ENCODE results near the gene RASA1. TPM values are rescaled to one million over a fixed set of nuclear protein-coding genes. Genes with fewer than 3 reads are reported as not detected.
A peak's percentile ranks its signal among the peaks of the same experiment; 100 is the strongest.

Gene RASA1
- total and polyA plus RNA-seq, 9 of the 15 experiments (the other 6 are each of a cell fraction or from before 2014, with no cell fraction given) = 3.2 to 17.3 (median 9.2) TPM

DNA sequence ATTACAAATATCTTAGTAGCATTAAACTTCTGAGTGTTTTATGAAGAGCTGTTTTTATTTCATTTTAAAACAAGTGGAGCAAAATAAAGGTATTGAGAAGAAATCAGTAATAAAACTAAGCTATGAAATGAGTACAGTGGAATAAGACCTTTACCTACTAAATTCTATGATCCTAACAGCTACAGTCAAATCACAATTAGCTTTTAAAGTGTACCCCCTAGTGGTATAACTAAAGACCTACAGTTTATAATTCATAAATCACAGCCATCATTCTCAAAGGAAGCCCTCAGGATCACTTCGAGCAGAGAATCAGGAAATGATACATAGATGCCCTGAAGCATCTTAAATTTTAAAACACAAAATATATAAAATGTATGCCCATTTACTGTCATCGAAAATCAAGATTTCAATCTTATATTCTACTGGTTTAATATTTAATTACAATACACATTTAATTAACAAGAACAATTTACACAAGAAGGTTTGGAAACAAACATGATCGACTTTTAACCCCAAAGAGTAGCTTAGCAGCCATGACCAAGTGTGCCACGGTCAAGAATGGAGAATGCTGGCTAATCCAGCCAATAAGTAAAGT is 132.7 kb downstream of the RASA1 start (continued):
- TF ChIP-seq ZNF354B (CRISPR knock-in tag; IDR thresholded peaks at IDR 0.05) (no peak), LCOR (CRISPR knock-in tag; IDR thresholded peaks at IDR 0.05) (no peak), CBFA2T2 (conservative IDR thresholded peaks at IDR 0.05) (no peak), NFRKB (IDR thresholded peaks at IDR 0.05; ENCODE audit: low read depth) (no peak), ZNF274 (IDR thresholded peaks at IDR 0.05; ENCODE audit: borderline replicate concordance, low read depth, low read length) (no peak), CHD2 (IDR thresholded peaks at IDR 0.05; ENCODE audit: low read depth, low read length) (no peak)
- TF ChIP-seq, protein P1, sequence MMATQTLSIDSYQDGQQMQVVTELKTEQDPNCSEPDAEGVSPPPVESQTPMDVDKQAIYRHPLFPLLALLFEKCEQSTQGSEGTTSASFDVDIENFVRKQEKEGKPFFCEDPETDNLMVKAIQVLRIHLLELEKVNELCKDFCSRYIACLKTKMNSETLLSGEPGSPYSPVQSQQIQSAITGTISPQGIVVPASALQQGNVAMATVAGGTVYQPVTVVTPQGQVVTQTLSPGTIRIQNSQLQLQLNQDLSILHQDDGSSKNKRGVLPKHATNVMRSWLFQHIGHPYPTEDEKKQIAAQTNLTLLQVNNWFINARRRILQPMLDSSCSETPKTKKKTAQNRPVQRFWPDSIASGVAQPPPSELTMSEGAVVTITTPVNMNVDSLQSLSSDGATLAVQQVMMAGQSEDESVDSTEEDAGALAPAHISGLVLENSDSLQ (IDR thresholded peaks at IDR 0.05) = peak; percentile 60
- TF ChIP-seq, protein P2, sequence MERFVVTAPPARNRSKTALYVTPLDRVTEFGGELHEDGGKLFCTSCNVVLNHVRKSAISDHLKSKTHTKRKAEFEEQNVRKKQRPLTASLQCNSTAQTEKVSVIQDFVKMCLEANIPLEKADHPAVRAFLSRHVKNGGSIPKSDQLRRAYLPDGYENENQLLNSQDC (CRISPR knock-in tag; IDR thresholded peaks at IDR 0.05) = no peak
- TF ChIP-seq, protein P3, sequence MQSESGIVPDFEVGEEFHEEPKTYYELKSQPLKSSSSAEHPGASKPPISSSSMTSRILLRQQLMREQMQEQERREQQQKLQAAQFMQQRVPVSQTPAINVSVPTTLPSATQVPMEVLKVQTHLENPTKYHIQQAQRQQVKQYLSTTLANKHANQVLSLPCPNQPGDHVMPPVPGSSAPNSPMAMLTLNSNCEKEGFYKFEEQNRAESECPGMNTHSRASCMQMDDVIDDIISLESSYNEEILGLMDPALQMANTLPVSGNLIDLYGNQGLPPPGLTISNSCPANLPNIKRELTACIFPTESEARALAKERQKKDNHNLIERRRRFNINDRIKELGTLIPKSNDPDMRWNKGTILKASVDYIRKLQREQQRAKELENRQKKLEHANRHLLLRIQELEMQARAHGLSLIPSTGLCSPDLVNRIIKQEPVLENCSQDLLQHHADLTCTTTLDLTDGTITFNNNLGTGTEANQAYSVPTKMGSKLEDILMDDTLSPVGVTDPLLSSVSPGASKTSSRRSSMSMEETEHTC (IDR thresholded peaks at IDR 0.05) = no peak
- TF ChIP-seq, protein P4, sequence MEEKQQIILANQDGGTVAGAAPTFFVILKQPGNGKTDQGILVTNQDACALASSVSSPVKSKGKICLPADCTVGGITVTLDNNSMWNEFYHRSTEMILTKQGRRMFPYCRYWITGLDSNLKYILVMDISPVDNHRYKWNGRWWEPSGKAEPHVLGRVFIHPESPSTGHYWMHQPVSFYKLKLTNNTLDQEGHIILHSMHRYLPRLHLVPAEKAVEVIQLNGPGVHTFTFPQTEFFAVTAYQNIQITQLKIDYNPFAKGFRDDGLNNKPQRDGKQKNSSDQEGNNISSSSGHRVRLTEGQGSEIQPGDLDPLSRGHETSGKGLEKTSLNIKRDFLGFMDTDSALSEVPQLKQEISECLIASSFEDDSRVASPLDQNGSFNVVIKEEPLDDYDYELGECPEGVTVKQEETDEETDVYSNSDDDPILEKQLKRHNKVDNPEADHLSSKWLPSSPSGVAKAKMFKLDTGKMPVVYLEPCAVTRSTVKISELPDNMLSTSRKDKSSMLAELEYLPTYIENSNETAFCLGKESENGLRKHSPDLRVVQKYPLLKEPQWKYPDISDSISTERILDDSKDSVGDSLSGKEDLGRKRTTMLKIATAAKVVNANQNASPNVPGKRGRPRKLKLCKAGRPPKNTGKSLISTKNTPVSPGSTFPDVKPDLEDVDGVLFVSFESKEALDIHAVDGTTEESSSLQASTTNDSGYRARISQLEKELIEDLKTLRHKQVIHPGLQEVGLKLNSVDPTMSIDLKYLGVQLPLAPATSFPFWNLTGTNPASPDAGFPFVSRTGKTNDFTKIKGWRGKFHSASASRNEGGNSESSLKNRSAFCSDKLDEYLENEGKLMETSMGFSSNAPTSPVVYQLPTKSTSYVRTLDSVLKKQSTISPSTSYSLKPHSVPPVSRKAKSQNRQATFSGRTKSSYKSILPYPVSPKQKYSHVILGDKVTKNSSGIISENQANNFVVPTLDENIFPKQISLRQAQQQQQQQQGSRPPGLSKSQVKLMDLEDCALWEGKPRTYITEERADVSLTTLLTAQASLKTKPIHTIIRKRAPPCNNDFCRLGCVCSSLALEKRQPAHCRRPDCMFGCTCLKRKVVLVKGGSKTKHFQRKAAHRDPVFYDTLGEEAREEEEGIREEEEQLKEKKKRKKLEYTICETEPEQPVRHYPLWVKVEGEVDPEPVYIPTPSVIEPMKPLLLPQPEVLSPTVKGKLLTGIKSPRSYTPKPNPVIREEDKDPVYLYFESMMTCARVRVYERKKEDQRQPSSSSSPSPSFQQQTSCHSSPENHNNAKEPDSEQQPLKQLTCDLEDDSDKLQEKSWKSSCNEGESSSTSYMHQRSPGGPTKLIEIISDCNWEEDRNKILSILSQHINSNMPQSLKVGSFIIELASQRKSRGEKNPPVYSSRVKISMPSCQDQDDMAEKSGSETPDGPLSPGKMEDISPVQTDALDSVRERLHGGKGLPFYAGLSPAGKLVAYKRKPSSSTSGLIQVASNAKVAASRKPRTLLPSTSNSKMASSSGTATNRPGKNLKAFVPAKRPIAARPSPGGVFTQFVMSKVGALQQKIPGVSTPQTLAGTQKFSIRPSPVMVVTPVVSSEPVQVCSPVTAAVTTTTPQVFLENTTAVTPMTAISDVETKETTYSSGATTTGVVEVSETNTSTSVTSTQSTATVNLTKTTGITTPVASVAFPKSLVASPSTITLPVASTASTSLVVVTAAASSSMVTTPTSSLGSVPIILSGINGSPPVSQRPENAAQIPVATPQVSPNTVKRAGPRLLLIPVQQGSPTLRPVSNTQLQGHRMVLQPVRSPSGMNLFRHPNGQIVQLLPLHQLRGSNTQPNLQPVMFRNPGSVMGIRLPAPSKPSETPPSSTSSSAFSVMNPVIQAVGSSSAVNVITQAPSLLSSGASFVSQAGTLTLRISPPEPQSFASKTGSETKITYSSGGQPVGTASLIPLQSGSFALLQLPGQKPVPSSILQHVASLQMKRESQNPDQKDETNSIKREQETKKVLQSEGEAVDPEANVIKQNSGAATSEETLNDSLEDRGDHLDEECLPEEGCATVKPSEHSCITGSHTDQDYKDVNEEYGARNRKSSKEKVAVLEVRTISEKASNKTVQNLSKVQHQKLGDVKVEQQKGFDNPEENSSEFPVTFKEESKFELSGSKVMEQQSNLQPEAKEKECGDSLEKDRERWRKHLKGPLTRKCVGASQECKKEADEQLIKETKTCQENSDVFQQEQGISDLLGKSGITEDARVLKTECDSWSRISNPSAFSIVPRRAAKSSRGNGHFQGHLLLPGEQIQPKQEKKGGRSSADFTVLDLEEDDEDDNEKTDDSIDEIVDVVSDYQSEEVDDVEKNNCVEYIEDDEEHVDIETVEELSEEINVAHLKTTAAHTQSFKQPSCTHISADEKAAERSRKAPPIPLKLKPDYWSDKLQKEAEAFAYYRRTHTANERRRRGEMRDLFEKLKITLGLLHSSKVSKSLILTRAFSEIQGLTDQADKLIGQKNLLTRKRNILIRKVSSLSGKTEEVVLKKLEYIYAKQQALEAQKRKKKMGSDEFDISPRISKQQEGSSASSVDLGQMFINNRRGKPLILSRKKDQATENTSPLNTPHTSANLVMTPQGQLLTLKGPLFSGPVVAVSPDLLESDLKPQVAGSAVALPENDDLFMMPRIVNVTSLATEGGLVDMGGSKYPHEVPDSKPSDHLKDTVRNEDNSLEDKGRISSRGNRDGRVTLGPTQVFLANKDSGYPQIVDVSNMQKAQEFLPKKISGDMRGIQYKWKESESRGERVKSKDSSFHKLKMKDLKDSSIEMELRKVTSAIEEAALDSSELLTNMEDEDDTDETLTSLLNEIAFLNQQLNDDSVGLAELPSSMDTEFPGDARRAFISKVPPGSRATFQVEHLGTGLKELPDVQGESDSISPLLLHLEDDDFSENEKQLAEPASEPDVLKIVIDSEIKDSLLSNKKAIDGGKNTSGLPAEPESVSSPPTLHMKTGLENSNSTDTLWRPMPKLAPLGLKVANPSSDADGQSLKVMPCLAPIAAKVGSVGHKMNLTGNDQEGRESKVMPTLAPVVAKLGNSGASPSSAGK (IDR thresholded peaks at IDR 0.05) = no peak
- TF ChIP-seq, protein P5, sequence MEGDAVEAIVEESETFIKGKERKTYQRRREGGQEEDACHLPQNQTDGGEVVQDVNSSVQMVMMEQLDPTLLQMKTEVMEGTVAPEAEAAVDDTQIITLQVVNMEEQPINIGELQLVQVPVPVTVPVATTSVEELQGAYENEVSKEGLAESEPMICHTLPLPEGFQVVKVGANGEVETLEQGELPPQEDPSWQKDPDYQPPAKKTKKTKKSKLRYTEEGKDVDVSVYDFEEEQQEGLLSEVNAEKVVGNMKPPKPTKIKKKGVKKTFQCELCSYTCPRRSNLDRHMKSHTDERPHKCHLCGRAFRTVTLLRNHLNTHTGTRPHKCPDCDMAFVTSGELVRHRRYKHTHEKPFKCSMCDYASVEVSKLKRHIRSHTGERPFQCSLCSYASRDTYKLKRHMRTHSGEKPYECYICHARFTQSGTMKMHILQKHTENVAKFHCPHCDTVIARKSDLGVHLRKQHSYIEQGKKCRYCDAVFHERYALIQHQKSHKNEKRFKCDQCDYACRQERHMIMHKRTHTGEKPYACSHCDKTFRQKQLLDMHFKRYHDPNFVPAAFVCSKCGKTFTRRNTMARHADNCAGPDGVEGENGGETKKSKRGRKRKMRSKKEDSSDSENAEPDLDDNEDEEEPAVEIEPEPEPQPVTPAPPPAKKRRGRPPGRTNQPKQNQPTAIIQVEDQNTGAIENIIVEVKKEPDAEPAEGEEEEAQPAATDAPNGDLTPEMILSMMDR (IDR thresholded peaks at IDR 0.05 in 2 of 3, conservative IDR thresholded peaks at IDR 0.05 in 1 of 3; ENCODE audit: insufficient read depth in 2 of 3, low read depth in 1 of 3, low read length in 3 of 3) = peak in 2 of 3 experiments; percentile 21 to 54; a peak in 3 of 6 replicates

Data from K562 (cell line).